ENCODE measurements around the gene FBXL2. TPM values are rescaled to one million over a fixed set of nuclear protein-coding genes. Genes with fewer than 3 reads are reported as not detected.

Gene FBXL2, protein sequence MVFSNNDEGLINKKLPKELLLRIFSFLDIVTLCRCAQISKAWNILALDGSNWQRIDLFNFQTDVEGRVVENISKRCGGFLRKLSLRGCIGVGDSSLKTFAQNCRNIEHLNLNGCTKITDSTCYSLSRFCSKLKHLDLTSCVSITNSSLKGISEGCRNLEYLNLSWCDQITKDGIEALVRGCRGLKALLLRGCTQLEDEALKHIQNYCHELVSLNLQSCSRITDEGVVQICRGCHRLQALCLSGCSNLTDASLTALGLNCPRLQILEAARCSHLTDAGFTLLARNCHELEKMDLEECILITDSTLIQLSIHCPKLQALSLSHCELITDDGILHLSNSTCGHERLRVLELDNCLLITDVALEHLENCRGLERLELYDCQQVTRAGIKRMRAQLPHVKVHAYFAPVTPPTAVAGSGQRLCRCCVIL
- total RNA-seq = 5.9 TPM

DNA sequence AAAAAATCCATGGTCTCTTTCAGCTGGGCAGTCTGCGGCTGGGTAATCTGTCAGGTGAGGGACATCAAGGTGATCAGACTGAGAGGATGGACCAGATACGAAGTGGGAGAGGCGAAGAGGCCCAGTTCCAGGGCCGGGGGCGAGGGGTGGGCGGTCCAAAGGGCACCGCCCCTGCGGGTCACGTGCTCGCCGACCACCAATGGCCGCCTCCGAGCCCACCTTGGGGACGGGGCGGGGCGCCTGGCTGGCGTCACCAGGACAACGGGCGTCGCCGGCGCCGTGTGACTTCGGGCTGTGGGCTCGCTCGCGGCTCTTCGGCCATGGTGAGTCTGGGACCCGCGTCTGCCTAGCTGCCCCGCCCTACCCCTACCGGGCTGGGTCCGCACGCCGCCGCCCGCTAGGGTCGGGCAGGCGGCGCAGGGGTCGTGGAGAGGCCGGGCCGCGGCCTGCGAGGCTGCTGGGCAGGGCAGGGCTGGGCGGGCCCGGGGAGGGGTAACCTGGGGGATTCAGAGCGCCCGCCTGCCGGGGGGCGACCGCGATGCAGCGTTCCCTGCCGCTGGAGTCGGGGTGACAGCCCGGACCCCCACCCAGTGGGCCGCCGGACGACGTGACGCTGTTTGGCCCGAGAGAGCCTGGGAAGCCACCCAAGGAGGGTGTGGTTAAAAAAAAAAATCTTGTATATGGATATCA is at the start of gene FBXL2:
TSS of gene FBXL2 (plus strand) at position 250 of the 690 bp plus-strand sequence. CDS start at position 321, 71 bp downstream.
- Histone ChIP-seq H3K4me3 (peak within 1 kb of the TSS; percentile 60 to 69), H3K27ac (peak within 1 kb of the TSS; percentile 52), H3K27me3 (no peaks in the 10 kb centered on the region), H3K9me3 (no peaks in the 10 kb centered on the region), H3K4me1 (peaks cover 9% of the 10 kb centered on the region), H3K36me3 (no peaks in the 10 kb centered on the region)
- intact Hi-C loops (cut with DNase I) = no loop called here
- TF ChIP-seq, protein P1, sequence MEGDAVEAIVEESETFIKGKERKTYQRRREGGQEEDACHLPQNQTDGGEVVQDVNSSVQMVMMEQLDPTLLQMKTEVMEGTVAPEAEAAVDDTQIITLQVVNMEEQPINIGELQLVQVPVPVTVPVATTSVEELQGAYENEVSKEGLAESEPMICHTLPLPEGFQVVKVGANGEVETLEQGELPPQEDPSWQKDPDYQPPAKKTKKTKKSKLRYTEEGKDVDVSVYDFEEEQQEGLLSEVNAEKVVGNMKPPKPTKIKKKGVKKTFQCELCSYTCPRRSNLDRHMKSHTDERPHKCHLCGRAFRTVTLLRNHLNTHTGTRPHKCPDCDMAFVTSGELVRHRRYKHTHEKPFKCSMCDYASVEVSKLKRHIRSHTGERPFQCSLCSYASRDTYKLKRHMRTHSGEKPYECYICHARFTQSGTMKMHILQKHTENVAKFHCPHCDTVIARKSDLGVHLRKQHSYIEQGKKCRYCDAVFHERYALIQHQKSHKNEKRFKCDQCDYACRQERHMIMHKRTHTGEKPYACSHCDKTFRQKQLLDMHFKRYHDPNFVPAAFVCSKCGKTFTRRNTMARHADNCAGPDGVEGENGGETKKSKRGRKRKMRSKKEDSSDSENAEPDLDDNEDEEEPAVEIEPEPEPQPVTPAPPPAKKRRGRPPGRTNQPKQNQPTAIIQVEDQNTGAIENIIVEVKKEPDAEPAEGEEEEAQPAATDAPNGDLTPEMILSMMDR (IDR thresholded peaks at IDR 0.05) = no peak
- TF ChIP-seq POLR2AphosphoS5 (IDR thresholded peaks at IDR 0.05; ENCODE audit: insufficient read depth in 1 of 2, low read depth in 1 of 2) (peak in 1 of 2 donors; percentile 25), POLR2A (IDR thresholded peaks at IDR 0.05) (peak in 1 of 2 donors; percentile 8)
- DNase-seq (ENCODE audit: extremely low spot score in 2 of 2) = no peak

DNA sequence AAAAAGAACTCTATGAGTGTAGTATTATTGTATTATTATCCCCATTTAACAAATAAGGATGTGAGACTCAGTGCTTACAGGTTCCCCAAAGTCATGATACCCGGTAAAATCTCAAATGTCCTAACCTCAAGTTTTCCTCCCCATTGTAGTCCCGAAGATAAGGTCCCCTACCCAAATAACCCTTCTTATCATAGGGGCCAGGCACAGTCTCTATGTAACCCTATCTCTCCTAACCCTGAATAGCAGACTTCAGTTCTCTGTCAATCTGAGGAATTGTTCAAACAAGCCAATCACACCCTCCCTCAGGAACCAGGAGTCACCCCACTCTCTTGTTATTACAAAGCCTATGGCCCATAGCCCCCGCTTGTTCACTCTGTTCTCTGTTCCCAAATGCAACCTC is 48.2 kb upstream of the FBXL2 start:
- no peak for DNase-seq (ENCODE audit: extremely low spot score in 2 of 2)
- H3K9me3 ChIP-seq = no peaks in the 10 kb centered on the region
- no peaks in the 10 kb centered on the region for H3K27me3 ChIP-seq
- no peak overlapping the region for H3K27ac ChIP-seq
- H3K4me1 ChIP-seq = no peaks in the 10 kb centered on the region
- H3K4me3 ChIP-seq = no peak overlapping the region
- intact Hi-C loops (cut with DNase I) = no loop called here
- no peaks in the 10 kb centered on the region for H3K36me3 ChIP-seq
- TF ChIP-seq POLR2AphosphoS5 (IDR thresholded peaks at IDR 0.05; ENCODE audit: insufficient read depth in 1 of 2, low read depth in 1 of 2) = no peak
- no peak for TF ChIP-seq POLR2A (IDR thresholded peaks at IDR 0.05)
- TF ChIP-seq, protein P1 (IDR thresholded peaks at IDR 0.05) = no peak

GRCh38 chr3:33229947-33230346 is 47.3 kb upstream of the FBXL2 start:
- no peak for DNase-seq (ENCODE audit: extremely low spot score in 2 of 2)
- TF ChIP-seq, protein P1 (IDR thresholded peaks at IDR 0.05) = no peak
- TF ChIP-seq POLR2AphosphoS5 (IDR thresholded peaks at IDR 0.05; ENCODE audit: insufficient read depth in 1 of 2, low read depth in 1 of 2) = no peak
- no peak for TF ChIP-seq POLR2A (IDR thresholded peaks at IDR 0.05)
- intact Hi-C loops (cut with DNase I) = no loop called here
- Histone ChIP-seq H3K36me3 (no peaks in the 10 kb centered on the region), H3K4me1 (no peaks in the 10 kb centered on the region), H3K4me3 (no peak overlapping the region), H3K27me3 (no peaks in the 10 kb centered on the region), H3K9me3 (no peaks in the 10 kb centered on the region), H3K27ac (no peak overlapping the region)

DNA sequence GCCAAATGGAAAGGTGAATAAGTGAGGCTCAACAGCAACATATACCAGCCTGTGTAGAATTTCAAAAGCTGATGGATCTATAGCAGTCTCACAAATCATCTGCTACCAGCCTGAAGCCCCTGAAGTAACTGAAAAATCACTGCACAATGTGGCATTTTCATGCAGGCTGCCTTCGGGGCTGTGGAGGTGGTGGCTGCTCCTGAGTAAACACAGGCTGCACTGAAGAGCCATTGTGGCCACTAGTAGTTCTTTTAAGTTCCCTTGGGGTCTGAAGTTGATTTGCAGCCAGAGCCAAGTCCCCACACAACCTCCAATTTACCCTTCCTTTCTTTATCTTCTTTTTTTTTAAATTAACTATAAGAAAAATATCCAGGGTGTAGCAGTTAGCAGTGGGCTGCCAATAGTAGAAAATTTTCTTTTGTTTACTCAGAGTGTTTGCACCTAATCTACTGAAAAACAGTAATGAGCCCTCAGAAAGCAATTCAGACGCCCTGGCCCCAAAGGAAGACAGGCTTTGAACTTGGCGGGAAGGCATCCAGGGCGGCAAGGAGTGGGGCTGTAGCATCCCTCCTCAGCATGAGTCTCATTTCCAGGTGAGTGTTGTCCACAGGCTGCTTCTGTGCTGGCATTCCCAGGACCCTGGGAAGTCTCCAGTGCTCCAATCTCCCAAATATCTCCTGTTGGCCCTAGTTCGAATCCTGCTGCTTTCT is 45.3 kb upstream of the FBXL2 start:
- no peaks in the 10 kb centered on the region for H3K27me3 ChIP-seq
- no peak for DNase-seq (ENCODE audit: extremely low spot score in 2 of 2)
- H3K4me3 ChIP-seq = no peak overlapping the region
- no peak overlapping the region for H3K27ac ChIP-seq
- no peaks in the 10 kb centered on the region for H3K9me3 ChIP-seq
- TF ChIP-seq, protein P1 (IDR thresholded peaks at IDR 0.05) = no peak
- no peak for TF ChIP-seq POLR2A (IDR thresholded peaks at IDR 0.05)
- no peak for TF ChIP-seq POLR2AphosphoS5 (IDR thresholded peaks at IDR 0.05; ENCODE audit: insufficient read depth in 1 of 2, low read depth in 1 of 2)
- intact Hi-C loops (cut with DNase I) = no loop called here
- no peaks in the 10 kb centered on the region for H3K4me1 ChIP-seq
- no peaks in the 10 kb centered on the region for H3K36me3 ChIP-seq

All from vagina (tissue), 2 donors.